Measurements from ENCODE around the gene PCYT2.

DNA sequence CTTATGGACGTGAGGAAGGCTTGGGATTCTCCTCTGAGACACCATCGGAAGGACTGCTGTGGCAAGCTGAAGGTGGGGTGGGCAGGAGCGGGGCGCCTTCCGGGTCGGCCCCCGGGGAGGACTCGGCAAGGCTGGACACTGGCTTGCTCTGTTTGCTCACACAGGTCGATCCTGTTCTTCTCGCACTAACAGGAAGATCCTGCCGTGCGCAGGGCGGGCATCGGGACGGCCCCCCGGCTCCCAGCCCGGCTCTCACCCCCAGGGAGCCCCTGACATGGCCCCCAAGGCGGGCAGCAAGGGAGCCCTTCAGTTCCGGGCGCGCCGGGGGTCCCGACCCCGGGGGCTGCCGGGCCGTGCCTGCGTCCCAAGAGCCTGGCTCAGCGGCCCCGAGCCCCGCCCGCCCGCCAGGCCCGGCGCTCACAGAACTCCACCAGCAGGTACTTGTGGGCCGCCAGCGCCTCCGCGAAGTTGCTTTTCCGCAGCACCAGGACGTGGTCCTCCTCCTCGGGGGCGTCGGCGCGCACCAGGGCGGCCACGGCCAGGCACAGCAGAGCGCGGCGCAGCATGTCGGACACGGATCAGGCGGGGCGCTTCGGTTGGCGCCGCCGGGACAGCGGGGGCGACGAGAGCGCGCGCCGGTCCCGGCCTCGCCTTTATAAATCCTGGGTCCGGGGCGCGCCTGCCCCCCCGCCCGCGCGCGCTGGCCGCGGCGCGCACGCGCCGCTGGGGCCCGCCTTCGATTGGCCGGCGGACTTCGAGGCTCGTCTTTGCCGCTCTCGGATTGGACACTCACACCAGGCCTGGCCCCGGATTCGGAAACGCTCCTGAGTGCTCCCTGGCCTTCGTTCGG, 51.1 kb downstream of the PCYT2 start, which contains the start of gene P4HB:
- peak; percentile 65 to 79 for TF ChIP-seq POLR2A (IDR thresholded peaks at IDR 0.05)
- TF ChIP-seq CTCF (IDR thresholded peaks at IDR 0.05) = no peak

Measured in uterus (tissue), 2 donors.